Measurements from ENCODE around the gene WDR7.

DNA sequence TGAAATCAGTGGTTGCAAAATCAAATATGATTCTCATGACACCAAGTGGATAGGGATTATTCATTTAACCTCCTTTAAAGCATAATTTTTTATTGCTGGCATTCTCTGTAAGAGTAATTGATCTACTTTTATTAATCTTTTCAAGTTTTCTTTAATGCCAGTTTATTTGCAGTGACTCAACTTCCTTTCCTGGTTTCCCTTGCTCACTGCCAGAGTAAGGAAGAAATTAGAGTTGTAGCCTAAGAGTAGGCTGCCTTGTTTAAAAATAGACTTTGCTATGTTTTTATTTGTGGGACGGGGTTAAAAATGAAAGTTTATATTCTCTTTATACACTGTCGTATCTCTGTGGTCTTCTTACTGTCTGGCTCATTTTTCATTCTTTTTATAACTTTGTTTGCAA, 148.6 kb downstream of the WDR7 start:
- TF ChIP-seq, protein P1, sequence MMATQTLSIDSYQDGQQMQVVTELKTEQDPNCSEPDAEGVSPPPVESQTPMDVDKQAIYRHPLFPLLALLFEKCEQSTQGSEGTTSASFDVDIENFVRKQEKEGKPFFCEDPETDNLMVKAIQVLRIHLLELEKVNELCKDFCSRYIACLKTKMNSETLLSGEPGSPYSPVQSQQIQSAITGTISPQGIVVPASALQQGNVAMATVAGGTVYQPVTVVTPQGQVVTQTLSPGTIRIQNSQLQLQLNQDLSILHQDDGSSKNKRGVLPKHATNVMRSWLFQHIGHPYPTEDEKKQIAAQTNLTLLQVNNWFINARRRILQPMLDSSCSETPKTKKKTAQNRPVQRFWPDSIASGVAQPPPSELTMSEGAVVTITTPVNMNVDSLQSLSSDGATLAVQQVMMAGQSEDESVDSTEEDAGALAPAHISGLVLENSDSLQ (IDR thresholded peaks at IDR 0.05), result no peak
- no peak for TF ChIP-seq TARDBP (IDR thresholded peaks at IDR 0.05)
- no peak for TF ChIP-seq HDGF (IDR thresholded peaks at IDR 0.05; ENCODE audit: borderline replicate concordance)
- no peak for TF ChIP-seq NFRKB (IDR thresholded peaks at IDR 0.05)
- no peak for TF ChIP-seq SP1 (IDR thresholded peaks at IDR 0.05)
- TF ChIP-seq BHLHE40 (IDR thresholded peaks at IDR 0.05; ENCODE audit: borderline replicate concordance), result no peak
- no peak for TF ChIP-seq FOXM1 (IDR thresholded peaks at IDR 0.05; ENCODE audit: borderline replicate concordance)
- TF ChIP-seq FOXA1 (IDR thresholded peaks at IDR 0.05), result no peak
- TF ChIP-seq CTBP1 (IDR thresholded peaks at IDR 0.05; ENCODE audit: borderline replicate concordance), result no peak
- no peak for TF ChIP-seq FOXK2 (IDR thresholded peaks at IDR 0.05)
